HepG2 (cell line): ENCODE results near the gene IFI30. TPM values are rescaled to one million over a fixed set of nuclear protein-coding genes. Genes with fewer than 3 reads are reported as not detected.
A peak's percentile ranks its signal among the peaks of the same experiment; 100 is the strongest.

Experiments used
- CBX2 ChIP-seq, 2 experiments: fragments of 200-600 bp in 1 of 2; sonication (generic); formaldehyde crosslinking in 1 of 2; IDR thresholded peaks; 2 replicates each; pipeline versions ENCODE4 v1.7.0 to v1.8.1; 2018 to 2022; ENCODE audit warnings: low read depth in 2 of 2, low read length in 1 of 2, mild to moderate bottlenecking in 1 of 2, missing genetic modification reagents in 1 of 2
- ETV6 ChIP-seq: sonication (generic); formaldehyde crosslinking; conservative IDR thresholded peaks from 2 replicates; pipeline ENCODE4 v1.4.0; 2020; ENCODE audit warnings: missing genetic modification reagents
- GABPB1 ChIP-seq: IDR thresholded peaks from 2 replicates; pipeline ENCODE4 v1.6.1; 2016; ENCODE audit warnings: mild to moderate bottlenecking, missing genetic modification reagents, moderate library complexity, missing compliant biosample characterization
- HES4 ChIP-seq: sonication (generic); formaldehyde crosslinking; IDR thresholded peaks from 2 replicates; pipeline ENCODE4 v1.9.0; 2021; ENCODE audit warnings: mild to moderate bottlenecking, missing genetic modification reagents, borderline replicate concordance
- MTF1 ChIP-seq: sonication (generic); formaldehyde crosslinking; IDR thresholded peaks from 2 replicates; pipeline ENCODE4 v1.5.0; 2020; ENCODE audit warnings: missing genetic modification reagents
- RAD21 ChIP-seq: fragments of 450-650 bp; formaldehyde crosslinking; IDR thresholded peaks from 2 replicates; pipeline ENCODE4 v1.5.0; 2020; ENCODE audit warnings: mild to moderate bottlenecking
- SMYD3 ChIP-seq: sonication (generic); formaldehyde crosslinking; IDR thresholded peaks from 2 replicates; pipeline ENCODE4 v1.8.1; 2023; ENCODE audit warnings: mild to moderate bottlenecking, missing genetic modification reagents
- STAT5B ChIP-seq: sonication (generic); formaldehyde crosslinking; IDR thresholded peaks from 2 replicates; pipeline ENCODE4 v1.4.0; 2020; ENCODE audit warnings: missing genetic modification reagents
- ZNF282 ChIP-seq: fragments of 450-650 bp; IDR thresholded peaks from 2 replicates; pipeline ENCODE4 v1.6.1; 2018; ENCODE audit not compliant: partially characterized antibody
- ZNF333 ChIP-seq: sonication (generic); formaldehyde crosslinking; IDR thresholded peaks from 2 replicates; pipeline ENCODE4 v1.4.0; 2020; ENCODE audit warnings: mild to moderate bottlenecking, missing genetic modification reagents, borderline replicate concordance
- ZNF496 ChIP-seq: sonication (generic); formaldehyde crosslinking; IDR thresholded peaks from 2 replicates; pipeline ENCODE4 v1.8.1; 2023; ENCODE audit warnings: mild to moderate bottlenecking, moderate library complexity, missing genetic modification reagents; ENCODE audit not compliant: insufficient replicate concordance
- ZNF564 ChIP-seq: sonication (generic); formaldehyde crosslinking; IDR thresholded peaks from 2 replicates; pipeline ENCODE4 v1.8.1; 2023; ENCODE audit warnings: mild to moderate bottlenecking, missing genetic modification reagents
- ZNF746 ChIP-seq: sonication (generic); formaldehyde crosslinking; IDR thresholded peaks from 2 replicates; pipeline ENCODE4 v1.8.0; 2022; ENCODE audit warnings: mild to moderate bottlenecking, missing genetic modification reagents
- polyA plus RNA-seq, 8 experiments: library from polyadenylated mRNA; depleted of rRNA in 3 of 8; stranded (reverse) in 7 of 8; unstranded in 1 of 8; fragments of >200 nt; fragmentation: Illumina TruSeq in 4 of 8; extraction: Trizol in 4 of 8; gene quantifications; 2 replicates each; pipeline versions ENCODE4 v1.2.1 to v1.2.3, GENCODE V29; 2011 to 2016; ENCODE audit warnings: low read depth in 4 of 8, missing spikeins in 1 of 8, mixed read lengths in 1 of 8; ENCODE audit not compliant: insufficient read depth in 1 of 8
- total RNA-seq, 5 experiments: library from RNA; depleted of rRNA; stranded (reverse); fragments of >200 nt; fragmentation: Illumina TruSeq; extraction: Trizol; gene quantifications; 2 replicates each; pipeline ENCODE4 v1.2.3, GENCODE V29; 2016; ENCODE audit warnings: low read depth in 1 of 5
- TF ChIP-seq, protein P1 (sequence below): sonication (generic); formaldehyde crosslinking; IDR thresholded peaks from 2 replicates; pipeline ENCODE4 v1.5.0; 2020; ENCODE audit warnings: mild to moderate bottlenecking, missing genetic modification reagents
- TF ChIP-seq, protein P2 (sequence below): sonication (generic); formaldehyde crosslinking; IDR thresholded peaks from 2 replicates; pipeline ENCODE4 v1.5.1; 2020; ENCODE audit warnings: mild to moderate bottlenecking, missing genetic modification reagents, moderate library complexity
- TF ChIP-seq, protein P3 (sequence below): sonication (generic); formaldehyde crosslinking; IDR thresholded peaks from 2 replicates; pipeline ENCODE4 v1.4.0; 2020; ENCODE audit warnings: missing genetic modification reagents

IFI30 gene
- total and polyA plus RNA-seq, 2 of the 13 experiments (the other 11 are each of a cell fraction or from before 2014, with no cell fraction given) = 25.0 to 79.4 TPM

DNA sequence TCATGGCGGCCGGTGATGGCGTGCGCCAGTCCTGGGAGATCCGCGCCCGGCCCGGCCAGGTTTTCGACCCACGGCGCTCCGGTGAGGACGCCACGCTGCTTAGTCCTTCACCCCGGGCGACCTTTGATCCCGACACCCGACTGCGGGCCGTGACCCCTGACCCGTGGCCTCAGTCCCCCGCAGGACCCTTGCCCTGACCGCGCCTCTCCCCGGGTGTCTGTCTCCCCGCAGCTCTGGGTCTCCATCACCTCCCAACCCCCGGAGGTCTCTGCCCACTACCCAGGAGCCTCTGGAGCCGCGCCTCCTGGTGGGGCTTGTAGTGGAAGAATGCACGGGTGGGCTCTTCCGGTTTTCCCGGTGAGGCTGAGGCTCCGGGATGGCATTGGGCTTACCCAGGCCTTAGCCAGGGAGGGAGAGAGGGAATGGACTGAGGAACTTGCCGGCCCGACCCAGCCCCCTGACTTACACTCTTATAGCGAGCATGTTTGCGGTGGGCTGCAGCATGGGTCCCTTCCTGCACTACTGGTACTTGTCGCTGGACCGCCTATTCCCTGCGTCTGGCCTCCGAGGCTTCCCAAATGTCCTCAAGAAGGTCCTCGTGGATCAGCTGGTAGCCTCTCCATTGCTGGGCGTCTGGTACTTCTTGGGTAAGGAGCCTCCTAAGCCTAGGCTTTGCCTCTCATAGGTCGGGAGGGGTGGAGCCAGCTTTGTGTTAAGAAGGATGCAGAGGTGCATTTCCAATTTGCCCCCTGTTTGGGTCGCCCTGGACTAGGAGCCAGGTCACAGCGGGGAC, 20.0 kb downstream of the IFI30 start (continued):
- TF ChIP-seq RAD21 (CRISPR knock-in tag) (0 out of 2 replicates have a peak, but pooled peaks have one; percentile 4), ZNF496 (CRISPR knock-in tag) (no peak), ZNF333 (0 out of 2 replicates have a peak, but pooled peaks have one; percentile 48), SMYD3 (CRISPR knock-in tag) (no peak), ZNF564 (no peak), CBX2 (IDR thresholded peaks at IDR 0.05; ENCODE audit: low read depth, low read length) (no peak), CBX2 (CRISPR knock-in tag; IDR thresholded peaks at IDR 0.05; ENCODE audit: low read depth) (no peak), HES4 (0 out of 2 replicates have a peak, but pooled peaks have one; percentile 43), ZNF746 (CRISPR knock-in tag) (0 out of 2 replicates have a peak, but pooled peaks have one; percentile 34), ETV6 (CRISPR knock-in tag) (0 out of 2 replicates have a peak, but pooled peaks have one; percentile 35), GABPB1 (CRISPR knock-in tag) (peak; percentile 14; the same call in 1 of the 2 replicates), STAT5B (CRISPR knock-in tag) (no peak), ZNF282 (no peak), MTF1 (CRISPR knock-in tag) (no peak)
- TF ChIP-seq, protein P1, sequence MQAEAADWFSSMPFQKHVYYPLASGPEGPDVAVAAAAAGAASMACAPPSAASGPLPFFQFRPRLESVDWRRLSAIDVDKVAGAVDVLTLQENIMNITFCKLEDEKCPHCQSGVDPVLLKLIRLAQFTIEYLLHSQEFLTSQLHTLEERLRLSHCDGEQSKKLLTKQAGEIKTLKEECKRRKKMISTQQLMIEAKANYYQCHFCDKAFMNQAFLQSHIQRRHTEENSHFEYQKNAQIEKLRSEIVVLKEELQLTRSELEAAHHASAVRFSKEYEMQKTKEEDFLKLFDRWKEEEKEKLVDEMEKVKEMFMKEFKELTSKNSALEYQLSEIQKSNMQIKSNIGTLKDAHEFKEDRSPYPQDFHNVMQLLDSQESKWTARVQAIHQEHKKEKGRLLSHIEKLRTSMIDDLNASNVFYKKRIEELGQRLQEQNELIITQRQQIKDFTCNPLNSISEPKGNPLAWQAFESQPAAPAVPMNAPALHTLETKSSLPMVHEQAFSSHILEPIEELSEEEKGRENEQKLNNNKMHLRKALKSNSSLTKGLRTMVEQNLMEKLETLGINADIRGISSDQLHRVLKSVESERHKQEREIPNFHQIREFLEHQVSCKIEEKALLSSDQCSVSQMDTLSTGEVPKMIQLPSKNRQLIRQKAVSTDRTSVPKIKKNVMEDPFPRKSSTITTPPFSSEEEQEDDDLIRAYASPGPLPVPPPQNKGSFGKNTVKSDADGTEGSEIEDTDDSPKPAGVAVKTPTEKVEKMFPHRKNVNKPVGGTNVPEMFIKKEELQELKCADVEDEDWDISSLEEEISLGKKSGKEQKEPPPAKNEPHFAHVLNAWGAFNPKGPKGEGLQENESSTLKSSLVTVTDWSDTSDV (CRISPR knock-in tag) = 0 out of 2 replicates have a peak, but pooled peaks have one; percentile 56
- TF ChIP-seq, protein P2, sequence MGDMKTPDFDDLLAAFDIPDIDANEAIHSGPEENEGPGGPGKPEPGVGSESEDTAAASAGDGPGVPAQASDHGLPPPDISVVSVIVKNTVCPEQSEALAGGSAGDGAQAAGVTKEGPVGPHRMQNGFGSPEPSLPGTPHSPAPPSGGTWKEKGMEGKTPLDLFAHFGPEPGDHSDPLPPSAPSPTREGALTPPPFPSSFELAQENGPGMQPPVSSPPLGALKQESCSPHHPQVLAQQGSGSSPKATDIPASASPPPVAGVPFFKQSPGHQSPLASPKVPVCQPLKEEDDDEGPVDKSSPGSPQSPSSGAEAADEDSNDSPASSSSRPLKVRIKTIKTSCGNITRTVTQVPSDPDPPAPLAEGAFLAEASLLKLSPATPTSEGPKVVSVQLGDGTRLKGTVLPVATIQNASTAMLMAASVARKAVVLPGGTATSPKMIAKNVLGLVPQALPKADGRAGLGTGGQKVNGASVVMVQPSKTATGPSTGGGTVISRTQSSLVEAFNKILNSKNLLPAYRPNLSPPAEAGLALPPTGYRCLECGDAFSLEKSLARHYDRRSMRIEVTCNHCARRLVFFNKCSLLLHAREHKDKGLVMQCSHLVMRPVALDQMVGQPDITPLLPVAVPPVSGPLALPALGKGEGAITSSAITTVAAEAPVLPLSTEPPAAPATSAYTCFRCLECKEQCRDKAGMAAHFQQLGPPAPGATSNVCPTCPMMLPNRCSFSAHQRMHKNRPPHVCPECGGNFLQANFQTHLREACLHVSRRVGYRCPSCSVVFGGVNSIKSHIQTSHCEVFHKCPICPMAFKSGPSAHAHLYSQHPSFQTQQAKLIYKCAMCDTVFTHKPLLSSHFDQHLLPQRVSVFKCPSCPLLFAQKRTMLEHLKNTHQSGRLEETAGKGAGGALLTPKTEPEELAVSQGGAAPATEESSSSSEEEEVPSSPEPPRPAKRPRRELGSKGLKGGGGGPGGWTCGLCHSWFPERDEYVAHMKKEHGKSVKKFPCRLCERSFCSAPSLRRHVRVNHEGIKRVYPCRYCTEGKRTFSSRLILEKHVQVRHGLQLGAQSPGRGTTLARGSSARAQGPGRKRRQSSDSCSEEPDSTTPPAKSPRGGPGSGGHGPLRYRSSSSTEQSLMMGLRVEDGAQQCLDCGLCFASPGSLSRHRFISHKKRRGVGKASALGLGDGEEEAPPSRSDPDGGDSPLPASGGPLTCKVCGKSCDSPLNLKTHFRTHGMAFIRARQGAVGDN (CRISPR knock-in tag) = peak; percentile 2
- TF ChIP-seq, protein P3, sequence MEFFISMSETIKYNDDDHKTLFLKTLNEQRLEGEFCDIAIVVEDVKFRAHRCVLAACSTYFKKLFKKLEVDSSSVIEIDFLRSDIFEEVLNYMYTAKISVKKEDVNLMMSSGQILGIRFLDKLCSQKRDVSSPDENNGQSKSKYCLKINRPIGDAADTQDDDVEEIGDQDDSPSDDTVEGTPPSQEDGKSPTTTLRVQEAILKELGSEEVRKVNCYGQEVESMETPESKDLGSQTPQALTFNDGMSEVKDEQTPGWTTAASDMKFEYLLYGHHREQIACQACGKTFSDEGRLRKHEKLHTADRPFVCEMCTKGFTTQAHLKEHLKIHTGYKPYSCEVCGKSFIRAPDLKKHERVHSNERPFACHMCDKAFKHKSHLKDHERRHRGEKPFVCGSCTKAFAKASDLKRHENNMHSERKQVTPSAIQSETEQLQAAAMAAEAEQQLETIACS (CRISPR knock-in tag) = 0 out of 2 replicates have a peak, but pooled peaks have one; percentile 23
